HG03280 (cell line): ENCODE data around the gene NUDT19.
"Not testable (repeated sequence)": the region's sequence is repeated elsewhere in the genome, so short reads cannot be mapped to it uniquely, and the experiment has no call there.

ENCODE experiments used
- ATAC-seq: cut with Tn5 transposase; IDR thresholded peaks from one replicate; pipeline ENCODE4 v1.9.1; 2021; ENCODE audit warnings: mild to moderate bottlenecking, moderate library complexity; ENCODE audit not compliant: unreplicated experiment

Gene NUDT19

DNA sequence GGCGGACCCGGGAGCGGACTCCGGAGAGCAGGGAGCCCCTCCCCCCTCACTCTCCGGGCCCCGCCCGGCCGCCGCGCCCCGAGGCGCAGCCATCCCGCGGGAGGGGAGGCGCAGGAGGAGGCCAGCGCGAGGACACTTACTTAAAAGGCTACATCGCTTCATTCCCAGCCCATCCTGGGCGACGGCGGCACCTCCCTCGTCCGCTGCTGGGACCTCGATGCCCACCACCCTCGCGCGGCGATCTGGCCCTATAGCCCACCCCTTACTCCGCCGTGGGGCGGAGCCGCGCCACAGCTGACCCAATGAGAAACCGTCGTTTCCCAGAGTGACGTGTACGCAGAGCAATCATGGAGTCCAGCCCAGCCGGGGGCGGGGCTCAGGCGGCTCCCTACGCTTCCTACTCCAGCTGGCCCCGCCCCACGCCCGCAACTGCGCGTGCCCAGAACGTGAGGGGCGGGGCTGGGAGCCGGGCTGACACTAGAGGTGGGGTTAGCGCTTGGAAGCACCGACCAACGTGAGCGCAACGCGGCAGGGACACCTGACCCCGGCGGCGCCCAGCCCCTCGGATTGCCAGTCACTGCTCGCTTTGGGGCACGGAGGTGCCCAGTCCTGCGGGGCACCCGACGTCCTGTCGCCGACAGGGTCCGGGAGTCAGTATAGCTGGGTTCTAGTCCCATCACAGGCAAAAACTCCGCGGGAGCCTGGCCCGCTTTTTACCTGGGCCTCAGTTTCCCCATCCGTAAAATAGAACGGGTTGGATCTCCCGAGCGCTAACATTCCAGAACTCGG, 16.5 kb upstream of the NUDT19 start, which contains the start of gene ANKRD27:
TSS of gene ANKRD27 (minus strand) at position 250 of the 789 bp plus-strand sequence. CDS start 16,165 bp downstream, outside the sequence.
- peak; percentile 97 for ATAC-seq

DNA sequence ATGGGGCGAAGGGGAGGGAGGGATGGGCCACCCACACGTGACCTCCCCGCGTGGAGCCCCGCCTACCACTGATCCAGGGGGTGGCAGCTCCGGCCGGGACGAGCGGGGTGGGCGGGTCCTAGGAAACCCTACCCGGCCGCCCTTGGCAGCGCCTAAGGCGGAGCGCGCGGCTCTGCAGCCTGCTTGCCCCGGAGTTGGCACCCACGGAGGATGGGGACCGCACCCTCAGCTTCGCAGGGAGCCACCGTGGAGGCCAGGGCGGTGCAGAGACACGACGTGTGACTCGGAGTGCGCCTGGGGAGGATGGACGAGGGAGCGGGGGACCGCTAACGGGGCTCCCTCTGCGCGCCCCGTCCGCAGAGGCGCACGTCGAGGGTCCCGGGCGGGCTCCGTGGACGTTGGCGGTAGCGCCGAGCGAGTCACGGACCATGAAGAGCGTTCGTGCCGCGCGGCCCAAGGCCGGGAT, 15.9 kb upstream of the NUDT19 start, which contains the start of gene RGS9BP:
TSS of gene RGS9BP (plus strand) at position 129 of the 466 bp plus-strand sequence. CDS start 416 bp downstream, outside the sequence.
- ATAC-seq, result peak; percentile 26

DNA sequence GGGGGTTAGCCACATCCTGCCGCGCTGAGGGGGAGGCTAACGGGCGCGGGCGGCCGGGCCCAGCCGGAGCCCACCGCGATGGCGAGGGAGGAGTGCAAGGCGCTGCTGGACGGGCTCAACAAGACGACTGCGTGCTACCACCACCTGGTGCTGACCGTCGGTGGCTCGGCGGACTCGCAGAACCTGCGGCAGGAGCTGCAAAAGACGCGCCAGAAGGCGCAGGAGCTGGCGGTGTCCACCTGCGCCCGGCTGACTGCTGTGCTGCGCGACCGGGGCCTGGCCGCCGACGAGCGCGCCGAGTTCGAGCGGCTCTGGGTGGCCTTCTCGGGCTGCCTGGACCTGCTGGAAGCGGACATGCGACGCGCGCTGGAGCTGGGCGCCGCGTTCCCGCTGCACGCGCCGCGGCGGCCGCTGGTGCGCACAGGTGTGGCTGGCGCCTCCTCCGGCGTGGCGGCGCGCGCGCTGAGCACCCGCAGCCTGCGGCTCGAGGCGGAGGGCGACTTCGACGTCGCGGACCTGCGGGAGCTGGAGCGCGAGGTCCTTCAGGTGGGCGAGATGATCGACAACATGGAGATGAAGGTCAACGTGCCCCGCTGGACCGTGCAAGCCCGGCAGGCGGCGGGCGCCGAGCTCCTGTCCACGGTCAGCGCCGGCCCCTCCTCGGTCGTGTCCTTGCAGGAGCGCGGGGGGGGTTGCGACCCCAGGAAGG, 15.3 kb upstream of the NUDT19 start:
- no peak for ATAC-seq

DNA sequence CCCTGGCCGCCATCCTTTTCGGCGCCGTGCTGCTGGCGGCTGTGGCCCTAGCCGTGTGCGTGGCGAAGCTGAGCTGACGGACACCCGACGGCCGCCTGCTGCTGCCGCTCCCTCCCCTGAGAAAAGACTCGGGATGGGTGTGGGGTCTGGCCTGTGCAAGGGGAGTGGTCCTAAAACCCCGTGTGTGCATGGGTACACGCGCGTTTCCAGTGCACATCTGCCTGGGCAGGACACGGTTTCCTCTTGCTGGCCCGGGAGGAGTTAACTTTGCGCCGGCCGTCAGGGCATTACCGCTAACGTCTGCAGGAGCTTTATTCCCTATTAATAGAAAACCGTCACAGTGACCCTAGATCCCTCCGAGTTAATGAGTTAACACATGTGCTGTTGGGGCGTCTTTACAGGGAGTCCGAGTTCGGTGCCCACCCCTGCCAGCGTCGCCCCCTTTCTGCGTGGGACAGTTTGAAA, 14.7 kb upstream of the NUDT19 start:
- ATAC-seq, result no peak

DNA sequence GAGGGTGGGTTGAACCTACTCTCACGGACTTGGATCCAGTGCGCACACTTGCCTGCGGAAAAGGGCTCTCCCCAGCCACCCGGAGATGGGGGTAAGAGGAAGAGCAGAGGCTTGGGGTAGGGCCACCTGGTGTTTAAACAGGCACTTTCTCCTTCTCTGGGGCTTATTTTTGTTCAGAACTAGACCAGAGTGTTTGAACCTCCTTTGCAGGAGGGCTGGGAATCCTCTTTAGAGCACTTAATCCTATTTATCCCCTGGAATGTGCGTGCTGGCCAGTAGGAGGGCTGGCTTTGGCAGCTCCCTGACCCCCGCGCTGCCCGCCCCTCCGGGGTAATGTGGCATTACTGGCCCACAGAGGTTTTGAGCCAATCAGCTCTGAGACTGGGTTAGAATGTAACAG, 14.0 kb upstream of the NUDT19 start:
- ATAC-seq, result no peak

DNA sequence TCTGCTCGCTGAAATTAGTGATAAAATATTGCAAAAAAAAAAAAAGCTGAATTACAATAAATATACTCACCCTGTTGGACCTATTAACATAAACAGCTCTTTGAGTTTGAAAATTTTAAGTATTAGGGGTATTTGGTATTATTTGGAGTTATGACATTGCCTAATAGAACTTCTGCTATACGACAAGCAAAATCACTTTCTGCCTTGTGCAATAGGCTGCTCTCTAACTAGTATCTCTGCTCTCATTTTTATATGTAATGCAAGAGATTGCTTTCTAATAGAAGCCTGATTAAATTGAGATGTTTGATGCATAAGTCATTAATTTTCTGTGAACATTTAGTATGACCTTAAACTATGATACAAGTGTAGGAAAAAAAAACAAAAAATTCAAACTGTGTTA, 10.6 kb upstream of the NUDT19 start:
- ATAC-seq, result no peak

DNA sequence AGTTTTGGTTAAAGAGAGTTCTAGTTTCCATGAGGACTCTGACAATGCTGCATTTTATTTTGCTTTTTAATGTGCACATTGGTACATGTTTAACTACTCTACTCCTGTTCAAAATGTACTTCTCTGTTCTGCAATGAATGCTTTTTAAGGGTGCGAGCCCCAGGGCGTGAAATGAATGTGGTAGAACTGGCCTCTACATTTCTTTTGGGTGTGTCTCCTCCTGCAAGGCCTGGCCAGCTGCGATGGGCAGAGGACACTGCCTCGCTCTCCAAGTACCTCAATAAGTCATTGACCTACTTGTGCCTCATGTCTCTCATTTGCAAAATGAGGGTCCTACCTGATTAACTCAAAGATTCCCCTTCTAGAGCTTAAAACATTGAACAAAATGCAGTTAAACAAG, 9.3 kb upstream of the NUDT19 start:
- no peak for ATAC-seq

DNA sequence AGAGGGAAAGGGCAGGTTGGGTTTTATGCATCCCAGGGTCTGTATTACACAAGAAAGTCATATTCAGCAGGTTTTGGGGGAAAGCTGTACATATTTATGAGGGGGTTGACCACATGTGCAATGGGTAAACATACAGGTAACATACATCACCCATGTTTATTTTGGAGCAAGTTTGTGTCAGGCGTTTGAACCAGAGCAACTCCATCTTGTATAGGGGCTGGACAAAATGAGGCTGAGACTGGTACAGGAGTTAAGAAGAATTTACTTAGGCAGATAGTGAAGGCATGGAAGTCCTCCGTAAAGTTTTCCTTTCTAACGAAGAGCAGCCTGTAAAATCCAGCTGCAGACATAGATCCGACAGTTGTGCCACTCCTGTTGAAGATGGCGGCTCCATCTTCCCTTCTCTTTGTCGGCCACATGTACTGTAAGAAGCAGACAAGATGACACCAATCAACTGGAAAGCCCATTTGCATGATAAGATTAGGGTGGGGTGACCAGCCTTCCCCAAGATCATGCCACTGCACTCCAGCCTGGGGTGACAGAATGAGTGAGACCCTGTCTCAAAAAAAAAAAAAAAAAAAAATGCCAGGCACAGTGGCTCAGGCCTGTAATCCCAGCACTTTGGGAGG, 4.7 kb upstream of the NUDT19 start:
- no peak for ATAC-seq

DNA sequence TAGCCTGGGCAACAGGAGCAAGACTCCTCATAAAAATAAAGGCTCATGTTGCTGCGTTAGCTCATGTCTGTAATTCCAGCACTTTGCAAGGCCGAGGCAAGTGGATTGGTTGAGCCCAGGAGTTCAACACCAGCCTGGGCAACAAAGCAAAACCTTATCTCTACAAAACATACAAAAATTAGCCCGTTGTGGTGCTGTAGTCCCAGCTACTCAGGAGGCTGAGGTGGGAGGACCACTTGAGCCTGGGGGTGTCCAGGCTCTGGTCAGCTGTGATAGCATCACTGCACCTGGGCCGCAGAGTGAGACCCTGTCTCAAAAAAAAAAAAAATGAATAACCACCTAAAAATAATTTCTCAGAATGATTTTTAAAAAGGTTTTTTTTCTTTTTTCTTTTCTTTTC, 3.9 kb upstream of the NUDT19 start:
- ATAC-seq, result no peak

DNA sequence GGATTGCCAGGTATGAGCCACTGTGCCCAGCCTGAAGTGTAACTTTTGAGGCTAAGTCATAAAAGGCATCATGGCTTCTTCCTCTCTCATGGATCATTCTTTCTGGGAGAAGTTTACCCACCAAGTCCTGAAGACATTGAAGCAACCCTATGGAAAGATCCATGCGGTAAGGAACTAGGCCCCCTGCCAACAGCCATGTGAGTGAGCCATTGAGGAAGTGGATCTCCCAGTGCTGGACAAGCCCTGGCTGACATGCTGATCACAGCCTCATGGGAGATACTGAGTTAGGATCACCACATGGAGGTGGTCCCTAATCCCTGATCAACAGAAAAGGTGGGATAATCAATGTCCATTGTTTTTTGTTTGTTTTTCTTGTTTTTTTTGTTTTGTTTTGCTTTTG, 3.3 kb upstream of the NUDT19 start:
- ATAC-seq, result no peak

DNA sequence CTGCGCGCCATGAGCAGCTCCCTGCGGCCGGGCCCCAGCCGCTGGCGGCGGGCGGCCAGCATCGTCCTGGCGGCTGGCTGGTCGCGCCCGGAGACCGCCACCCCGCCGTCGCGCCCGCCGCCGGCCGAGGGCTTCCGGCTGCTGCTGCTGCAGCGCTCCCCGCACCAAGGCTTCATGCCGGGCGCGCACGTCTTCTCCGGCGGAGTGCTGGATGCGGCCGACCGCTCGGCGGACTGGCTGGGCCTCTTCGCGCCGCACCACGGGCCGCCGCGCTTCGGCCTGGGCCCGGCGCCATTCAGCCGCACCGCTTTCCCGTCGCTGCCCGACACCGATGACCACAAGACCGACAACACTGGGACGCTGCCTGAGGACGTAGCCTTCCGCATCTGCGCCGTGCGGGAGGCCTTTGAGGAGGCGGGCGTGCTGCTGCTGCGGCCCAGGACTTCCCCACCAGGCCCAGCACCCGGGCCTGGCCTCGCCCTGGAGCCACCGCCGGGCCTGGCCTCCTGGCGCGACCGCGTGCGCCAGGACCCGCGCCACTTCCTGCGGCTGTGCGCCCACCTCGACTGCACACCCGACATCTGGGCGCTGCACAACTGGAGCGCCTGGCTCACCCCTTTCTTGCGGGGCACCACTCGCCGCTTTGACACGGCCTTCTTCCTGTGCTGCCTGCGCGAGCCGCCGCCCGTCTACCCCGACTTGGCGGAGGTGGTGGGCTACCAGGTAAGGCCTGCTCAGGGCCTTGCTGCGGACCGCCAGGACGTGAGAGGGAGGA, 518 bp downstream of the NUDT19 start:
- peak; percentile 60 for ATAC-seq

DNA sequence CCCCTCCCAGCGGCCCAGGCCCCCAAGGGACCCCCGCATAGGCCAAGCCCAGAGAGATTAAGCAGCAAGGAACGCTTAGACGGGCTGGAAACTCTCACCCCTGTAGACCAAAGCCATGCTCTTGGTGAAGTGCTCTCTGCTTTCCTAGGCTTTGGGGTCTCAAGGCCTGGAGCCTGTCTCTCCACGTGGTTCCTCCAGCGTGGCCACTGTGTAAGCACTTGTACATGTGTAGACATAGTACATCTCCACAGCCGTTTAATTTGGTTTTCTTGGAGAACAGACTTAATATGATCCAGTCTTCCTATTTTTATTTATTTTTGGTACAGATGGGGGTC, 1.1 kb downstream of the NUDT19 start:
- ATAC-seq, result no peak

DNA sequence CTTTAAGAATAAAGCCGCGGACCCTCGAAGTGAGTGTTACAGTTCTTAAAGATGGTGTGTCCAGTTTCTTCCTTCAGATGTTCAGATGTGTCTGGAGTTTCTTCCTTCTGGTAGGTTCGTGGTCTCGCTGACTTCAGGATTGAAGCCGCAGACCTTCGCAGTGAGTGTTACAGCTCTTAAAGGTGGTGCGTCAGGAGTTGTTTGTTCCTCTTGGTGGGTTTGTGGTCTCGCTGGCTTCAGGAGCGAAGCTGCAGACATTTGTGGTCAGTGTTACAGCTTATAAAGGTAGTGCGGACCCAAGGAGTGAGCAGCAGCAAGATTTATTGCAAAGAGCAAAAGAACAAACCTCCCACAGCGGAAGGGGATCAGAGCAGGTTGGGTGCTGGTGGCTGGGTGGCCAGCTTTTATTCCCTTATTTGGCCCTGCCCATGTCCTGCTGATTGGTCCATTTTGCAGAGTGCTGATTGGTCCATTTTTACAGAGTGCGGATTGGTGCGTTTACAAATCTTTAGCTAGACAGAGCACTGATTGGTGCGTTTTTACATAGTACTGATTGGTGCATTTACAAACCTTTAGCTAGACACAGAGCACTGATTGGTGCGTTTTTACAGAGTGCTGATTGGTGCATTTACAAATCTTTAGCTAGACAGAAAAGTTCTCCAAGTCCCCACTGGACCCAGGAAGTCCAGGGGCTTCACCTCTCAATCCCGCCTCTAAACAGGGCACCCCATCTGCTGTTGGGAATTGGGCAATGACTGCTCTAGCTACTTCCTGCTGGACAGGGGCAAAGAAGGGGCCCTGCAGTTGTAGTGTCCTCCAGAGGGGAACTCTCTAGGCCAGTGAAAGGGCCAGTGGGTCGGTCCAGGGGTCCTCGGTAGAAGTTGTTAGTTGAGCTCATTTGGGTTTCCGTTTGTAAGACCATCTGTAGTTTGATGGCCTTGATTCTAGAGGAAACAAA, 1.8 kb downstream of the NUDT19 start:
- ATAC-seq, result not testable (repeated sequence)

DNA sequence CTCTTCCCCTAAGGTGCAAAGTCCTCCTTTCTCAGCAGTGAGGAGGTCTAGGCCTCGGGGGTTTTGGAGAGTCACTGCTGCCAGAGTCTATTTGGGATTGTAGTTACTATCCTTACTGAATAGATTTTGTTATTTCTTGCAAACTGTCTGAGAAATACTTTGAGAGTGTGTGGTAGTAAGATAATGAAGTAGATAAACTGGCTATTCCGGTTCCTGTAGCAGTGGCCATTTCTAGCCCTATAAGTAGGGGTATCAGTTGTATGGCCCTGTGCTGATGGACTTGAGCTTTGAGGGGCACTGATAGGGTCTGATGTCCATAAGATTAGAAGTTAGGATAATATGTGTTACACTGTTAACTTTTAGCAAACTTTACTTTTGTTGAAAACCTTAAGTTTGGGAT, 2.7 kb downstream of the NUDT19 start:
- not testable (repeated sequence) for ATAC-seq

DNA sequence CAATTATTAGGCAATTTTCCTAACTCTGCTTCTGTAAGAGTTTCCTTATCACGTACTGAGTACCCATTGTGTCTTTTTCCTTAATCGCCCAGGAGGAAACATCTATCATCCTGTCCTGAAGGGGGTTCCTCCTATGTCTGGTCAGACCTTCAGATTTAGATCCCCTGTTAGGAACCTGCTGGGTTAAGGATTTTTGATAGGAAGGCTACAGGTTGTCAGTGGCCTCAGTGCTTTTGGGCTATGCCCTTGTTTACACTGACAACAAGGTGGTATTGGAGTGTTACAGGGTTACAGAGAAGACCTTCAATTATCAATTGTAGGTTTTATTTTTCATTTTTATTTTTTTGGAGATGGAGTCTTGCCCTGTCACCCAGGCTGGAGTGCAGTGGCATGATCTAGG, 3.2 kb downstream of the NUDT19 start:
- ATAC-seq, result not testable (repeated sequence)

DNA sequence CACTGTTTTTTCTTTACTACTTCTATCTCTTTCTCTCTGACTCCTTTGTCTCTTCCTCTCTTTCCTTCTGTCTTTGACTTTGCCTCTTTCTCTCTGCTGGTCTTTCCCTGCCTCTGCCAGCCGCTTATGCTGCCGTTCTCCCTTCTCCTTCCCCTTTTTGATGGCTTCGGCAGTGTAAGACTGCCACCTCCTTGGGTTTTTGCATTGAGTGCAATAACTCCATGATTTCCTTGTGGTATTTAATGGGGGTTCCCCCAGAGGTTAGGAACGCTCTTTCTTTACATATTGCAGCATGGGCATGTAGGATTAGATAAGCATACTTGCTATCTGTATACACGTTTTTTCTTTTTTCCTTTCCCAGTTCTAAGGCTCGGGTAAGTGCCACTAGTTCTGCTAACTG, 3.9 kb downstream of the NUDT19 start:
- not testable (repeated sequence) for ATAC-seq

DNA sequence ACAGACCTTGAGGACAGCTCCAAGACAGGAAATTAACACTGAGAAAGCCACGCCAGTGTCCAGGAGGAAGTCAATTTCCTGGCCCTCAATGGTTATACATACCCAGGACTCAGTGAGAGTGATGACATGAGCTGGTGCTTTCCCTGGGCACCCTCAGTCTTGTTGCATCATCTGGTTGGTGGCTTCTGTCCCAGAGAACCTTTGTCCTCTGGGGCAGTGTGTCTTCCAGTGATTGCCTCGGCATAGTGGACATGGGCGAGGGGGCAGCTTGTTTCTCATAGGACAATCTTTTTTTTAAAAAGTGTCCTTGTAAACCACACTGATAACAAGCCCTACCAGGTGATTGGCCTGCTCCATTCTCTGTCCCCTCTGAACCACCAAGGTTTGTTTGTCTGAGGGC, 5.2 kb downstream of the NUDT19 start:
- not testable (repeated sequence) for ATAC-seq

DNA sequence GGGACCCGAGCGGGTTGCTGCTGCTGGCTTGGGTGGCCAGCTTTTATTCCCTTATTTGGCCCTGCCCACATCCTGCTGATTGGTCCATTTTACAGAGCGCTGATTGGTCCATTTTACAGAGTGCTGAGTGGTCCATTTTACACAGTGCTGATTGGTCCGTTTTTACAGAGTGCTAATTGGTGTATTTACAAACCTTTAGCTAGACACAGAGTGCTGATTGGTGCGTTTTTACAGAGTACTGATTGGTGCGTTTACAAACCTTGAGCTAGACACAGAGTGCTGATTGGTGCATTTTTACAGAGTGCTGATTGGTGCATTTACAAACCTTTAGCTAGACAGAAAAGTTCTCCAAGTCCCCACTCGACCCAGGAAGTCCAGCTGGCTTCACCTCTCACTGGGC, 8.5 kb downstream of the NUDT19 start:
- ATAC-seq, result not testable (repeated sequence)

DNA sequence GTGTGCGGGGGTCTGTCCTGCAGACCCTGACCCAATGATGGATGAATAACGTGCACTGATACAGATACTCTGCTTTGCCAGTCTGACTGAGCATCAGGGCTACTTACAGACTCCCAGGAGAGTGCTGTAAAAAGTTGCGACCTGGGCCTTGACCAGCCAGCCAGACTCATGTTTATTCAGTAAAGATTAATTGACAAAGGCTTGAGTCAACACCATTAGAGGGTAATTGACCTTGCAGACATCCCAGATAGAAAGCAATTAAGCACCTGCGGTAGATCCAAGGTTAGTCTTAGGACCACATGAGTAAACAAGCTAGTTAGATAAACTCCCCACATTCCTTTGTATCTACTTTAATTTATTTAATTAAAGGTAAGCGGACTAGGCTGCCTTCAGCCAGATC, 10.4 kb downstream of the NUDT19 start:
- ATAC-seq, result no peak

DNA sequence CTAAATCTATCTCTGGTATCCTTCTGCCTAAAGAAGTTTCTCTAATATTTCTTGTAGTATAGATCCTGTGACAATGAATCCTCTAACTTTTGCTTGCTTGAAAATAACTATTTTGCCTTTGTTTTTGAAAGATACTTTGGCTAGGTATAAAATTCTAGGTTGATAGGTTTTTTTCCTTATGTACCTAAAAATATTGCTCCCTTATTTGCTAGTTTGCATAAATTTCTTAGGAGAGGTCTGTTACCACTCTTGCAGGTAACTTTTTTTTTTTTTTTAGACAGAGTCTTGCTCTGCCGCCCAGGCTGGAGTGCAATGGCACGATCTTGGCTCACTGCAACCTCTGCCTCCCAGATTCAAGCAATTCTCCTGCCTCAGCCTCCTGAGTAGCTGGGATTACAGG, 12.4 kb downstream of the NUDT19 start:
- ATAC-seq, result not testable (repeated sequence)
